ENCODE data around the gene NOTUM. TPM values are rescaled to one million over a fixed set of nuclear protein-coding genes. Genes with fewer than 3 reads are reported as not detected.

The NOTUM gene
- total and polyA plus RNA-seq, 9 of the 15 experiments (the other 6 are each of a cell fraction or from before 2014, with no cell fraction given), result 0.03 to 14.0 (median 4.1) TPM

- TF ChIP-seq E2F6 (IDR thresholded peaks at IDR 0.05; ENCODE audit: borderline replicate concordance in 1 of 2, extremely low read depth in 1 of 2, insufficient read depth in 1 of 2, insufficient read length in 1 of 2, low read depth in 1 of 2, low read length in 1 of 2, poor library complexity in 1 of 2, severe bottlenecking in 1 of 2), result peak in 1 of 2 experiments; percentile 70
- peak; percentile 83 for TF ChIP-seq CXXC5 (CRISPR knock-in tag; IDR thresholded peaks at IDR 0.05)
- TF ChIP-seq ZNF282 (CRISPR knock-in tag; IDR thresholded peaks at IDR 0.05), result no peak
- no peak for TF ChIP-seq E2F1 (CRISPR knock-in tag; IDR thresholded peaks at IDR 0.05)
- TF ChIP-seq TCF7L2 (IDR thresholded peaks at IDR 0.05; ENCODE audit: low read depth, low read length), result no peak
- TF ChIP-seq ZNF277 (CRISPR knock-in tag; IDR thresholded peaks at IDR 0.05; ENCODE audit: borderline replicate concordance), result no peak
- TF ChIP-seq DLX4 (CRISPR knock-in tag; IDR thresholded peaks at IDR 0.05), result no peak
- no peak for TF ChIP-seq ZNF239 (CRISPR knock-in tag; IDR thresholded peaks at IDR 0.05)
- TF ChIP-seq ZBTB9 (CRISPR knock-in tag; IDR thresholded peaks at IDR 0.05), result peak; percentile 76; the same call in 1 of the 2 replicates
- TF ChIP-seq PBX2 (CRISPR knock-in tag; IDR thresholded peaks at IDR 0.05; ENCODE audit: low read depth), result no peak
- TF ChIP-seq PBX2 (tag; conservative IDR thresholded peaks at IDR 0.05; ENCODE audit: low read depth), result no peak
- TF ChIP-seq SP1 (CRISPR knock-in tag; IDR thresholded peaks at IDR 0.05), result peak; percentile 26; the same call in 1 of the 2 replicates
Observed at GRCh38 chr17:81923302-81924260, 37.4 kb downstream of the NOTUM start (continued).
